H9 (cell line): ENCODE measurements around the gene MGMT. TPM values are rescaled to one million over a fixed set of nuclear protein-coding genes. Genes with fewer than 3 reads are reported as not detected.

Experiments
- DNase-seq: peaks from one replicate; pipeline ENCODE4 v3.0.0-alpha.2; 2017
- H2AFZ ChIP-seq: one replicate; pipeline ENCODE4 v1.6.1; 2013; ENCODE audit warnings: mild to moderate bottlenecking, low read length, control low read depth, moderate library complexity
- H2AK5ac ChIP-seq: 2 replicates; pipeline ENCODE4 v1.6.1; 2013; ENCODE audit warnings: low read length, control low read depth, mixed read lengths; ENCODE audit not compliant: insufficient read length
- H2BK120ac ChIP-seq: one replicate; pipeline ENCODE4 v1.6.1; 2013; ENCODE audit warnings: low read depth, mild to moderate bottlenecking, low read length, control low read depth, inconsistent platforms; ENCODE audit not compliant: poor library complexity, severe bottlenecking
- H2BK12ac ChIP-seq: 2 replicates; pipeline ENCODE4 v1.6.1; 2013; ENCODE audit warnings: low read length, control low read depth, mixed read lengths, low read depth; ENCODE audit not compliant: insufficient read length
- H2BK15ac ChIP-seq: 2 replicates; pipeline ENCODE4 v1.6.1; 2013; ENCODE audit warnings: low read depth, low read length, control low read depth
- H2BK20ac ChIP-seq: one replicate; pipeline ENCODE4 v1.6.1; 2013; ENCODE audit warnings: low read depth, mild to moderate bottlenecking, low read length, control low read depth, inconsistent platforms; ENCODE audit not compliant: poor library complexity, severe bottlenecking
- H2BK5ac ChIP-seq: 2 replicates; pipeline ENCODE4 v1.6.1; 2013; ENCODE audit warnings: low read length, control low read depth, mixed read lengths; ENCODE audit not compliant: insufficient read length
- H3K14ac ChIP-seq: 2 replicates; pipeline ENCODE4 v1.6.1; 2013; ENCODE audit warnings: low read length, control low read depth; ENCODE audit not compliant: insufficient read depth
- H3K18ac ChIP-seq: 2 replicates; pipeline ENCODE4 v1.6.1; 2013; ENCODE audit warnings: low read depth, mild to moderate bottlenecking, mixed read lengths, low read length, control low read depth; ENCODE audit not compliant: insufficient read length
- H3K23ac ChIP-seq: 2 replicates; pipeline ENCODE4 v1.6.1; 2013; ENCODE audit warnings: low read length, control low read depth, mixed read lengths, low read depth; ENCODE audit not compliant: insufficient read length
- H3K23me2 ChIP-seq: 2 replicates; pipeline ENCODE4 v1.6.1; 2013; ENCODE audit warnings: low read depth, mild to moderate bottlenecking, mixed read lengths, low read length, control low read depth; ENCODE audit not compliant: insufficient read length, poor library complexity, severe bottlenecking
- H3K27ac ChIP-seq: 2 replicates; pipeline ENCODE4 v1.5.1; 2013; ENCODE audit warnings: low read length, control low read depth, mixed read lengths, low read depth; ENCODE audit not compliant: insufficient read length
- H3K27me3 ChIP-seq: 2 replicates; pipeline ENCODE4 v1.6.1; 2013; ENCODE audit warnings: low read length, control low read depth, inconsistent platforms; ENCODE audit not compliant: insufficient read depth
- H3K4ac ChIP-seq: 2 replicates; pipeline ENCODE4 v1.6.1; 2013; ENCODE audit warnings: low read depth, mild to moderate bottlenecking, control low read depth, inconsistent platforms, low read length, moderate library complexity
- H3K4me1 ChIP-seq: 2 replicates; pipeline ENCODE4 v1.6.1; 2013; ENCODE audit warnings: low read length, control low read depth, inconsistent platforms; ENCODE audit not compliant: insufficient read depth
- H3K4me2 ChIP-seq: 2 replicates; pipeline ENCODE4 v1.6.1; 2013; ENCODE audit warnings: low read length, control low read depth, mixed read lengths; ENCODE audit not compliant: insufficient read length, insufficient read depth
- H3K56ac ChIP-seq: 2 replicates; pipeline ENCODE4 v1.6.1; 2013; ENCODE audit warnings: low read depth, mild to moderate bottlenecking, mixed read lengths, low read length, control low read depth; ENCODE audit not compliant: insufficient read length
- H3K79me1 ChIP-seq: 2 replicates; pipeline ENCODE4 v1.6.1; 2013; ENCODE audit warnings: low read depth, mild to moderate bottlenecking, moderate library complexity, low read length, control low read depth, inconsistent platforms; ENCODE audit not compliant: insufficient read depth, poor library complexity, severe bottlenecking
- H3K79me2 ChIP-seq: 2 replicates; pipeline ENCODE4 v1.6.1; 2013; ENCODE audit warnings: low read length, control low read depth, inconsistent platforms; ENCODE audit not compliant: insufficient read depth
- H3K9ac ChIP-seq: 2 replicates; pipeline ENCODE4 v1.6.1; 2013; ENCODE audit warnings: low read length, control low read depth, mixed read lengths; ENCODE audit not compliant: insufficient read length; ENCODE audit errors: extremely low read depth
- H3K9me3 ChIP-seq: one replicate; pipeline ENCODE4 v1.6.1; 2013; ENCODE audit warnings: low read depth, low read length, inconsistent platforms; ENCODE audit not compliant: control insufficient read depth
- H3T11ph ChIP-seq: one replicate; pipeline ENCODE4 v1.6.1; 2013; ENCODE audit warnings: mild to moderate bottlenecking, low read length, control low read depth, inconsistent platforms
- H4K20me1 ChIP-seq: one replicate; pipeline ENCODE4 v1.6.1; 2013; ENCODE audit not compliant: control insufficient read depth, insufficient read length, insufficient read depth
- H4K5ac ChIP-seq: 2 replicates; pipeline ENCODE4 v1.6.1; 2013; ENCODE audit warnings: low read depth, mild to moderate bottlenecking, mixed read lengths, low read length, control low read depth; ENCODE audit not compliant: insufficient read length
- H4K8ac ChIP-seq: replicated peaks from 2 replicates; pipeline ENCODE4 v1.6.1; 2013; ENCODE audit warnings: low read length, control low read depth, mixed read lengths, low read depth; ENCODE audit not compliant: insufficient read length
- H4K91ac ChIP-seq: 2 replicates; pipeline ENCODE4 v1.6.1; 2013; ENCODE audit warnings: low read depth, mild to moderate bottlenecking, moderate library complexity, mixed read lengths, low read length, control low read depth; ENCODE audit not compliant: insufficient read length
- H3K27ac Mint-ChIP-seq, 3 experiments: 2 replicates in 2 of 3; 3 replicates in 1 of 3; pipeline ENCODE4 v1.8.0; 2020 to 2021; ENCODE audit warnings: mixed read lengths in 3 of 3, mild to moderate bottlenecking in 1 of 3, moderate library complexity in 1 of 3
- H3K27me3 Mint-ChIP-seq: 2 replicates; pipeline ENCODE4 v1.8.0; 2021; ENCODE audit warnings: low read depth, mild to moderate bottlenecking, moderate library complexity, mixed read lengths
- H3K36me3 Mint-ChIP-seq, 3 experiments: 2 replicates in 2 of 3; 3 replicates in 1 of 3; pipeline ENCODE4 v1.8.0; 2020 to 2021; ENCODE audit warnings: low read depth in 3 of 3, mixed read lengths in 3 of 3; ENCODE audit not compliant: insufficient read depth in 1 of 3
- H3K4me1 Mint-ChIP-seq, 2 experiments: 2 replicates each; pipeline ENCODE4 v1.8.0; 2020; ENCODE audit warnings: mixed read lengths in 2 of 2
- H3K4me3 Mint-ChIP-seq, 2 experiments: 2 replicates in 1 of 2; 3 replicates in 1 of 2; pipeline ENCODE4 v1.8.0; 2020 to 2021; ENCODE audit warnings: mild to moderate bottlenecking in 2 of 2, mixed read lengths in 2 of 2, moderate library complexity in 1 of 2
- H3K9me3 Mint-ChIP-seq, 2 experiments: 2 replicates in 1 of 2; 3 replicates in 1 of 2; pipeline ENCODE4 v1.8.0; 2020; ENCODE audit warnings: mild to moderate bottlenecking in 2 of 2, mixed read lengths in 2 of 2, moderate library complexity in 1 of 2
- CTCF ChIP-seq: fragments of 200-600 bp; sonication (generic); conservative IDR thresholded peaks from 3 replicates; pipeline ENCODE4 v1.8.0; 2021; ENCODE audit warnings: antibody characterized with exemption, mild to moderate bottlenecking
- WGBS: extraction: QIAGEN DNeasy Blood & Tissue Kit; methylation state at CpG from one replicate; pipeline ENCODE4 v1.1.7; 2013; ENCODE audit warnings: missing lambda C conversion rate, low lambda C conversion rate, mixed read lengths; ENCODE audit not compliant: insufficient read length; ENCODE audit errors: extremely low coverage; 5-methylcytosine and 5-hydroxymethylcytosine counted together
- total RNA-seq: library from RNA; stranded (reverse); gene quantifications from 2 replicates; pipeline ENCODE4 v1.2.1, GENCODE V29; 2021

The MGMT gene
- total RNA-seq, 1 experiment from 2014 or later: 18.4 TPM

- Histone ChIP-seq H3K14ac (no peak overlapping the region), H3K23ac (no peak overlapping the region), H3K27me3 (no peaks in the 10 kb centered on the region), H2AFZ (no peak overlapping the region), H3K27ac (no peak overlapping the region), H2BK12ac (no peak overlapping the region), H4K91ac (no peak overlapping the region), H3K56ac (no peak overlapping the region), H3K23me2 (no peaks in the 10 kb centered on the region), H3K4me2 (no peak overlapping the region), H2BK120ac (no peak overlapping the region), H2BK5ac (no peak overlapping the region), H3T11ph (no peak overlapping the region), H3K4me1 (no peaks in the 10 kb centered on the region), H4K20me1 (no peaks in the 10 kb centered on the region), H3K4ac (no peak overlapping the region), H2BK20ac (no peak overlapping the region), H2BK15ac (no peak overlapping the region), H2AK5ac (no peak overlapping the region), H3K79me2 (no peaks in the 10 kb centered on the region), H4K8ac (no peak overlapping the region), H3K79me1 (no peaks in the 10 kb centered on the region), H3K9ac (no peak overlapping the region), H3K9me3 (no peaks in the 10 kb centered on the region), H4K5ac (no peak overlapping the region), H3K18ac (no peak overlapping the region)
- no peak overlapping the region for H3K4me3 Mint-ChIP-seq
- H3K27me3 Mint-ChIP-seq: no peaks in the 10 kb centered on the region
- no CpG with 5 or more reads among the region's 14 CpGs for WGBS
- H3K27ac Mint-ChIP-seq: peak overlapping the region in 1 of 3 experiments; percentile 27; a peak in 1 of 7 replicates
- peaks cover 4 to 8% (median 6%) of the 10 kb centered on the region in 3 experiments; a peak in 5 of 7 replicates for H3K36me3 Mint-ChIP-seq
- H3K9me3 Mint-ChIP-seq: peaks cover 8 to 9% of the 10 kb centered on the region in 2 experiments; a peak in 3 of 5 replicates
- peaks cover 16 to 17% of the 10 kb centered on the region in 2 experiments for H3K4me1 Mint-ChIP-seq
- no peak for TF ChIP-seq CTCF
- DNase-seq: no peak
Observed at GRCh38 chr10:129717816-129718547, 250.9 kb downstream of the MGMT start.
